Sigmoid colon (tissue), 7 donors: ENCODE data around the gene PRSS57. TPM values are rescaled to one million over a fixed set of nuclear protein-coding genes. Genes with fewer than 3 reads are reported as not detected.

Experiments
- DNase-seq: peaks from one replicate; pipeline ENCODE4 v3.0.0-alpha.2; 2019
- H3K27ac ChIP-seq, 4 donors: fragments of 200-600 bp; sonication (generic); one replicate each; pipeline ENCODE4 v1.5.1; 2016 to 2019; ENCODE audit warnings: mild to moderate bottlenecking in 1 of 4
- H3K27me3 ChIP-seq, 3 donors: fragments of 200-600 bp; sonication (generic); one replicate each; pipeline ENCODE4 v1.5.1; 2019; ENCODE audit warnings: mild to moderate bottlenecking in 1 of 3
- H3K36me3 ChIP-seq, 4 donors: fragments of 200-600 bp; sonication (generic); one replicate each; pipeline ENCODE4 v1.5.1; 2016 to 2019
- H3K4me1 ChIP-seq, 4 donors: fragments of 200-600 bp; sonication (generic); one replicate each; pipeline ENCODE4 v1.5.1; 2017 to 2019
- H3K4me3 ChIP-seq, 4 donors: fragments of 200-600 bp; sonication (generic); one replicate each; pipeline ENCODE4 v1.5.1; 2017 to 2019; ENCODE audit warnings: mild to moderate bottlenecking in 2 of 4, moderate library complexity in 1 of 4
- H3K9me3 ChIP-seq, 4 donors: fragments of 200-600 bp in 3 of 4; sonication (generic) in 3 of 4; one replicate each; pipeline versions ENCODE4 v1.5.1 to v1.6.1; 2013 to 2019
- CTCF ChIP-seq, 4 experiments: fragments of 450-650 bp in 3 of 4; fragments of 200-600 bp in 1 of 4; IDR thresholded peaks; one replicate each; pipeline ENCODE4 v1.5.1; 2016 to 2019; ENCODE audit warnings: antibody characterized with exemption in 4 of 4, mild to moderate bottlenecking in 3 of 4, moderate library complexity in 2 of 4
- EP300 ChIP-seq, 4 donors: sonication (generic); formaldehyde crosslinking; IDR thresholded peaks; one replicate each; pipeline ENCODE4 v1.6.1; 2017; ENCODE audit warnings: antibody characterized with exemption in 4 of 4
- POLR2A ChIP-seq, 2 donors: fragments of 450-650 bp; IDR thresholded peaks; one replicate each; pipeline ENCODE4 v1.6.1; 2016; ENCODE audit warnings: antibody characterized with exemption in 2 of 2, mild to moderate bottlenecking in 2 of 2, moderate library complexity in 2 of 2
- POLR2AphosphoS5 ChIP-seq, 4 donors: sonication (generic); formaldehyde crosslinking; IDR thresholded peaks; one replicate each; pipeline ENCODE4 v1.6.1; 2017; ENCODE audit warnings: antibody characterized with exemption in 4 of 4
- WGBS, 2 donors: extraction: QIAGEN DNeasy Blood & Tissue Kit; methylation state at CpG; one replicate each; pipeline ENCODE4 v1.1.7; 2013; 5-methylcytosine and 5-hydroxymethylcytosine counted together
- intact Hi-C: fragments of 100-400 bp; cut with DNase I; formaldehyde crosslinking; loops from one replicate; pipeline ENCODE4 v1.15.1; 2023
- polyA plus RNA-seq, 3 donors: library from polyadenylated mRNA; stranded (reverse); fragments of 200-250 nt; gene quantifications; one replicate each; pipeline ENCODE4 v1.2.3, GENCODE V29; 2013
- total RNA-seq, 4 donors: library from RNA; depleted of rRNA; stranded (reverse); fragments of >200 nt; gene quantifications; one replicate each; pipeline ENCODE4 v1.1.0, GENCODE V29; 2016
- donor health status: healthy with polysubstance abuse.
- donor health status: Bipolar disorder and iron deficiency.
- donor health status: healthy.

Gene PRSS57
- total and polyA plus RNA-seq, 7 donors = 0.15 TPM; not detected in 6

- no peak for DNase-seq
- peaks cover 18 to 76% (median 46%) of the 10 kb centered on the region in 4 donors for H3K36me3 ChIP-seq
- intact Hi-C loops = no loop called here
Measured at GRCh38 chr19:651114-651818, 44.0 kb downstream of the PRSS57 start.

GRCh38 chr19:650121-650520, 45.1 kb downstream of the PRSS57 start:
- DNase-seq = no peak
- WGBS, 2 donors = 90 to 94% methylated on average over 11 of the region's 11 CpGs
- no peaks in the 10 kb centered on the region for H3K27me3 ChIP-seq
- TF ChIP-seq CTCF (IDR thresholded peaks at IDR 0.05) = no peak
- TF ChIP-seq POLR2A (IDR thresholded peaks at IDR 0.05) = no peak
- no peak for TF ChIP-seq EP300 (IDR thresholded peaks at IDR 0.05)
- TF ChIP-seq POLR2AphosphoS5 (IDR thresholded peaks at IDR 0.05) = no peak
- H3K4me1 ChIP-seq = no peaks in the 10 kb centered on the region
- intact Hi-C loops = no loop called here
- H3K4me3 ChIP-seq = no peak overlapping the region
- no peaks in the 10 kb centered on the region for H3K9me3 ChIP-seq
- peaks cover 18 to 84% (median 48%) of the 10 kb centered on the region in 4 donors for H3K36me3 ChIP-seq
- H3K27ac ChIP-seq = no peak overlapping the region

More at GRCh38 chr19:651114-651818, 44.0 kb downstream of the PRSS57 start:
- peaks cover 0 to 3% (median 0%) of the 10 kb centered on the region in 4 donors for H3K4me1 ChIP-seq
- H3K27ac ChIP-seq = no peak overlapping the region
- no peaks in the 10 kb centered on the region for H3K27me3 ChIP-seq
- H3K9me3 ChIP-seq = no peaks in the 10 kb centered on the region
- no peak overlapping the region for H3K4me3 ChIP-seq
- WGBS, 2 donors = 95 to 96% methylated on average over 58 of the region's 58 CpGs
- TF ChIP-seq CTCF (IDR thresholded peaks at IDR 0.05) (no peak), POLR2A (IDR thresholded peaks at IDR 0.05) (no peak), EP300 (IDR thresholded peaks at IDR 0.05) (no peak), POLR2AphosphoS5 (IDR thresholded peaks at IDR 0.05) (no peak)

- no peaks in the 10 kb centered on the region for H3K9me3 ChIP-seq
- intact Hi-C loops = no loop called here
- no peak for DNase-seq
- no peak overlapping the region for H3K4me3 ChIP-seq
- no peaks in the 10 kb centered on the region for H3K4me1 ChIP-seq
- TF ChIP-seq EP300 (IDR thresholded peaks at IDR 0.05) = no peak
- H3K36me3 ChIP-seq = peaks cover 18 to 81% (median 48%) of the 10 kb centered on the region in 4 donors
- WGBS, 2 donors = 92 to 94% methylated on average over 53 of the region's 53 CpGs
- H3K27ac ChIP-seq = no peak overlapping the region
- no peaks in the 10 kb centered on the region for H3K27me3 ChIP-seq
Measured at GRCh38 chr19:648904-649801, 46.1 kb downstream of the PRSS57 start.

DNA sequence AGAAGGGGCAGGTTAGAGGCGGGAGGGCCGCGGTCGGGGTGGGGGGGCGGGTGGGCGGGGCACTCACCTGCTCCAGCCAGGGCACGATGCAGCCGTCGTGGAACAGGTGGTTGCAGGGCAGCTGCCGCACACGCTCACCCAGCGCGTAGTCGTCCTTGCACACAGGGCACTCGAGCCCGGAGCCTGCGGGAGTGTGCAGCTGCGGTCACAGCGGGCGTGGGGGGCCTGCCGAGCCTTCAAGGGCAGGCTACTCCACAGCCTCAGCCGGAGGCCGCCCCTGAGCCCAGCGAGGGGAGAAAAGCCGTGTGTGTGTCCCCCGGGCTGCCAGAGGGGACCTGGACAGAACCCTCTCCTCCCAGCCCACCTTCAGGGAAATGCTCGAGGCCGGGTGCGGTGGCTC, 46.9 kb downstream of the PRSS57 start:
- WGBS, 2 donors = 87 to 92% methylated on average over 29 of the region's 29 CpGs
- Histone ChIP-seq H3K36me3 (peaks cover 18 to 75% (median 45%) of the 10 kb centered on the region in 4 donors), H3K27ac (no peak overlapping the region), H3K4me3 (no peak overlapping the region), H3K9me3 (no peaks in the 10 kb centered on the region), H3K4me1 (no peaks in the 10 kb centered on the region), H3K27me3 (no peaks in the 10 kb centered on the region)
- intact Hi-C loops = no loop called here
- TF ChIP-seq POLR2AphosphoS5 (IDR thresholded peaks at IDR 0.05) (no peak), POLR2A (IDR thresholded peaks at IDR 0.05) (no peak), EP300 (IDR thresholded peaks at IDR 0.05) (no peak), CTCF (IDR thresholded peaks at IDR 0.05) (no peak)
- DNase-seq = no peak
